KOPT-K1 (cell line): ENCODE measurements around the gene ZNF594.

ENCODE experiments used
- H3K27ac ChIP-seq: fragments of 200-600 bp; sonication (generic); 2 replicates; pipeline ENCODE4 v1.5.1; 2016; ENCODE audit warnings: antibody characterized with exemption, mild to moderate bottlenecking, low read depth, low read length; ENCODE audit not compliant: poor library complexity, severe bottlenecking
- H3K36me3 ChIP-seq: fragments of 200-600 bp; sonication (generic); 2 replicates; pipeline ENCODE4 v1.5.1; 2017; ENCODE audit warnings: antibody characterized with exemption, mild to moderate bottlenecking, low read length, moderate library complexity; ENCODE audit not compliant: insufficient read depth
- H3K9me3 ChIP-seq: fragments of 200-600 bp; sonication (generic); 2 replicates; pipeline ENCODE4 v1.5.1; 2017; ENCODE audit warnings: antibody characterized with exemption, low read length, mild to moderate bottlenecking; ENCODE audit not compliant: insufficient read depth, poor library complexity, severe bottlenecking

The ZNF594 gene

GRCh38 chr17:5211458-5211857 lies 19.8 kb upstream of the ZNF594 start:
- H3K36me3 ChIP-seq = no peaks in the 10 kb centered on the region
- H3K9me3 ChIP-seq = no peaks in the 10 kb centered on the region
- H3K27ac ChIP-seq = no peak overlapping the region

GRCh38 chr17:5210614-5211252 lies 19.1 kb upstream of the ZNF594 start:
- no peak overlapping the region for H3K27ac ChIP-seq
- H3K36me3 ChIP-seq = no peaks in the 10 kb centered on the region
- no peaks in the 10 kb centered on the region for H3K9me3 ChIP-seq

GRCh38 chr17:5210091-5210490 lies 18.4 kb upstream of the ZNF594 start:
- no peaks in the 10 kb centered on the region for H3K9me3 ChIP-seq
- H3K27ac ChIP-seq = no peak overlapping the region
- no peaks in the 10 kb centered on the region for H3K36me3 ChIP-seq

- Histone ChIP-seq H3K9me3 (no peaks in the 10 kb centered on the region), H3K27ac (no peak overlapping the region), H3K36me3 (no peaks in the 10 kb centered on the region)
These were observed 17.7 kb upstream of the ZNF594 start for GRCh38 chr17:5209396-5209795.

- Histone ChIP-seq H3K9me3 (no peaks in the 10 kb centered on the region), H3K36me3 (no peaks in the 10 kb centered on the region), H3K27ac (no peak overlapping the region)
These were observed 12.2 kb upstream of the ZNF594 start for GRCh38 chr17:5203908-5204294.

GRCh38 chr17:5203178-5203907 lies 11.7 kb upstream of the ZNF594 start:
- H3K27ac ChIP-seq = no peak overlapping the region

GRCh38 chr17:5201011-5201410 lies 9.3 kb upstream of the ZNF594 start:
- Histone ChIP-seq H3K27ac (no peak overlapping the region), H3K9me3 (no peaks in the 10 kb centered on the region), H3K36me3 (no peaks in the 10 kb centered on the region)

More at GRCh38 chr17:5203178-5203907, 11.7 kb upstream of the ZNF594 start:
- no peaks in the 10 kb centered on the region for H3K36me3 ChIP-seq
- H3K9me3 ChIP-seq = no peaks in the 10 kb centered on the region

GRCh38 chr17:5200360-5200759 lies 8.7 kb upstream of the ZNF594 start:
- Histone ChIP-seq H3K27ac (no peak overlapping the region), H3K36me3 (no peaks in the 10 kb centered on the region), H3K9me3 (no peaks in the 10 kb centered on the region)

- no peaks in the 10 kb centered on the region for H3K36me3 ChIP-seq
These were observed 6.8 kb upstream of the ZNF594 start for GRCh38 chr17:5198472-5198871.

GRCh38 chr17:5194346-5194745 lies 2.7 kb upstream of the ZNF594 start:
- H3K9me3 ChIP-seq = peaks cover 11% of the 10 kb centered on the region
- H3K36me3 ChIP-seq = peaks cover 9% of the 10 kb centered on the region
- no peak overlapping the region for H3K27ac ChIP-seq

More at GRCh38 chr17:5198472-5198871, 6.8 kb upstream of the ZNF594 start:
- H3K27ac ChIP-seq = no peak overlapping the region
- no peaks in the 10 kb centered on the region for H3K9me3 ChIP-seq

- peaks cover 98% of the 10 kb centered on the region for H3K9me3 ChIP-seq
These were observed 7.4 kb downstream of the ZNF594 start for GRCh38 chr17:5184288-5184687.

GRCh38 chr17:5183410-5183793 lies 8.3 kb downstream of the ZNF594 start:
- Histone ChIP-seq H3K9me3 (peaks cover 100% of the 10 kb centered on the region), H3K36me3 (peaks cover 25% of the 10 kb centered on the region), H3K27ac (no peak overlapping the region)

More at GRCh38 chr17:5184288-5184687, 7.4 kb downstream of the ZNF594 start:
- Histone ChIP-seq H3K36me3 (peaks cover 28% of the 10 kb centered on the region), H3K27ac (no peak overlapping the region)

GRCh38 chr17:5182597-5183409 lies 8.9 kb downstream of the ZNF594 start:
- H3K9me3 ChIP-seq = peaks cover 100% of the 10 kb centered on the region
- peaks cover 21% of the 10 kb centered on the region for H3K36me3 ChIP-seq

GRCh38 chr17:5181509-5182305 lies 10.0 kb downstream of the ZNF594 start:
- H3K36me3 ChIP-seq = peaks cover 19% of the 10 kb centered on the region; the same call in 1 of the 2 replicates
- peaks cover 100% of the 10 kb centered on the region for H3K9me3 ChIP-seq
- H3K27ac ChIP-seq = no peak overlapping the region

More at GRCh38 chr17:5182597-5183409, 8.9 kb downstream of the ZNF594 start:
- no peak overlapping the region for H3K27ac ChIP-seq
